GM21529 (cell line): Measurements from ENCODE around the gene VCAN.
A peak's percentile ranks its signal among the peaks of the same experiment; 100 is the strongest.
"Not testable (repeated sequence)": the region's sequence is repeated elsewhere in the genome, so short reads cannot be mapped to it uniquely, and the experiment has no call there.

ENCODE experiments used
- ATAC-seq: cut with Tn5 transposase; IDR thresholded peaks from one replicate; pipeline ENCODE4 v1.9.1; 2021; ENCODE audit not compliant: unreplicated experiment

The VCAN gene

GRCh38 chr5:83471405-83472212 is at the start of gene VCAN:
Gene VCAN, plus strand, starts transcription at chr5:83471744. Its CDS starts 11,775 bp downstream, at chr5:83483519.
- no peak for ATAC-seq

- ATAC-seq, result no peak
Measured at GRCh38 chr5:83422284-83422683, 49.3 kb upstream of the VCAN start.

- ATAC-seq, result peak; percentile 77
Measured at GRCh38 chr5:83426855-83427254, 44.7 kb upstream of the VCAN start.

GRCh38 chr5:83428126-83428525 is 43.4 kb upstream of the VCAN start:
- no peak for ATAC-seq

- ATAC-seq, result no peak
Measured at GRCh38 chr5:83428890-83429289, 42.7 kb upstream of the VCAN start.

GRCh38 chr5:83430130-83431010 is 41.2 kb upstream of the VCAN start:
- ATAC-seq, result peak; percentile 71

GRCh38 chr5:83433891-83434290 is 37.7 kb upstream of the VCAN start:
- no peak for ATAC-seq

- ATAC-seq, result no peak
Measured at GRCh38 chr5:83434946-83435345, 36.6 kb upstream of the VCAN start.

- ATAC-seq, result no peak
Measured at GRCh38 chr5:83436276-83436675, 35.3 kb upstream of the VCAN start.

- ATAC-seq, result not testable (repeated sequence)
Measured at GRCh38 chr5:83437697-83438096, 33.8 kb upstream of the VCAN start.

- ATAC-seq, result no peak
Measured at GRCh38 chr5:83440826-83441225, 30.7 kb upstream of the VCAN start.

GRCh38 chr5:83441747-83442146 is 29.8 kb upstream of the VCAN start:
- peak; percentile 85 for ATAC-seq

- ATAC-seq, result no peak
Measured at GRCh38 chr5:83443534-83443933, 28.0 kb upstream of the VCAN start.

GRCh38 chr5:83444445-83444844 is 27.1 kb upstream of the VCAN start:
- no peak for ATAC-seq

- ATAC-seq, result no peak
Measured at GRCh38 chr5:83446253-83446947, 25.1 kb upstream of the VCAN start.

- no peak for ATAC-seq
Measured at GRCh38 chr5:83447533-83447932, 24.0 kb upstream of the VCAN start.

- ATAC-seq, result no peak
Measured at GRCh38 chr5:83450183-83450966, 21.2 kb upstream of the VCAN start.

GRCh38 chr5:83450967-83451248 is 20.6 kb upstream of the VCAN start:
- ATAC-seq, result no peak

GRCh38 chr5:83451955-83452354 is 19.6 kb upstream of the VCAN start:
- ATAC-seq, result no peak

- ATAC-seq, result no peak
Measured at GRCh38 chr5:83453937-83454336, 17.6 kb upstream of the VCAN start.

- ATAC-seq, result no peak
Measured at GRCh38 chr5:83464261-83464660, 7.3 kb upstream of the VCAN start.
